DMS 273 treated with DMSO at 0.1 percent for 48 hours (cell line): ENCODE data around the gene AMIGO1.

ENCODE experiments used
- DNase-seq: peaks from one replicate; lab custom pipeline; 2025; lab: John Stamatoyannopoulos, UW

Gene AMIGO1

GRCh38 chr1:109532365-109533136, 23.0 kb upstream of the AMIGO1 start:
- DNase-seq: peak; percentile 67

GRCh38 chr1:109531826-109532364, 22.4 kb upstream of the AMIGO1 start:
- DNase-seq: no peak

GRCh38 chr1:109531380-109531779, 21.9 kb upstream of the AMIGO1 start:
- no peak for DNase-seq

- peak; percentile 92 for DNase-seq
Measured at GRCh38 chr1:109530457-109531087, 21.0 kb upstream of the AMIGO1 start.

- peak; percentile 91 for DNase-seq
Measured at GRCh38 chr1:109529881-109530456, 20.4 kb upstream of the AMIGO1 start.

GRCh38 chr1:109528712-109529111, 19.2 kb upstream of the AMIGO1 start:
- DNase-seq: no peak

GRCh38 chr1:109527846-109528695, 18.5 kb upstream of the AMIGO1 start:
- DNase-seq: peak; percentile 69

GRCh38 chr1:109527098-109527811, 17.7 kb upstream of the AMIGO1 start:
- no peak for DNase-seq

- DNase-seq: no peak
Measured at GRCh38 chr1:109523706-109524105, 14.2 kb upstream of the AMIGO1 start.

GRCh38 chr1:109522026-109522425, 12.5 kb upstream of the AMIGO1 start:
- no peak for DNase-seq

GRCh38 chr1:109521002-109521951, 11.8 kb upstream of the AMIGO1 start:
- DNase-seq: no peak

- DNase-seq: no peak
Measured at GRCh38 chr1:109517337-109517736, 7.8 kb upstream of the AMIGO1 start.

GRCh38 chr1:109516872-109517271, 7.3 kb upstream of the AMIGO1 start:
- DNase-seq: peak; percentile 55

- DNase-seq: no peak
Measured at GRCh38 chr1:109514846-109515245, 5.3 kb upstream of the AMIGO1 start.

- DNase-seq: no peak
Measured at GRCh38 chr1:109513110-109513710, 3.7 kb upstream of the AMIGO1 start.

GRCh38 chr1:109508873-109509175, 703 bp downstream of the AMIGO1 start:
- DNase-seq: no peak

- no peak for DNase-seq
Measured at GRCh38 chr1:109508001-109508872, 1.3 kb downstream of the AMIGO1 start.

GRCh38 chr1:109504974-109505373, 4.6 kb downstream of the AMIGO1 start:
- DNase-seq: no peak

GRCh38 chr1:109503935-109504334, 5.6 kb downstream of the AMIGO1 start:
- no peak for DNase-seq
